WERI-Rb-1 (cell line): ENCODE measurements around the gene CBY1.
"Not testable (repeated sequence)": the region's sequence is repeated elsewhere in the genome, so short reads cannot be mapped to it uniquely, and the experiment has no call there.

Source experiments
- DNase-seq: peaks from one replicate; pipeline ENCODE4 v3.0.0-alpha.2; 2020
- H3K27ac ChIP-seq: fragments of 250-450 bp; sonication (Bioruptor Pico); 2 replicates; pipeline ENCODE4 v1.5.1; 2020; ENCODE audit warnings: mild to moderate bottlenecking, moderate library complexity
- H3K27me3 ChIP-seq: fragments of 250-450 bp; sonication (Bioruptor Pico); 2 replicates; pipeline ENCODE4 v1.5.1; 2021; ENCODE audit warnings: mild to moderate bottlenecking, low read depth, moderate library complexity; ENCODE audit not compliant: insufficient read depth, severe bottlenecking
- H3K36me3 ChIP-seq: fragments of 250-450 bp; sonication (Bioruptor Pico); 2 replicates; pipeline ENCODE4 v1.5.1; 2020; ENCODE audit warnings: mild to moderate bottlenecking, moderate library complexity
- H3K4me3 ChIP-seq: 2 replicates; pipeline ENCODE4 v1.5.1; 2011; ENCODE audit warnings: low read depth, mild to moderate bottlenecking, control low read depth, low read length
- H3K9me3 ChIP-seq: fragments of 250-450 bp; sonication (Bioruptor Pico); 2 replicates; pipeline ENCODE4 v1.5.1; 2021; ENCODE audit warnings: mild to moderate bottlenecking, moderate library complexity; ENCODE audit not compliant: severe bottlenecking
- TF ChIP-seq, protein P1 (sequence below): IDR thresholded peaks from 2 replicates; pipeline ENCODE4 v1.5.1; 2011; ENCODE audit warnings: low read depth, mild to moderate bottlenecking, control low read depth, inconsistent platforms, low read length

The CBY1 gene

DNA sequence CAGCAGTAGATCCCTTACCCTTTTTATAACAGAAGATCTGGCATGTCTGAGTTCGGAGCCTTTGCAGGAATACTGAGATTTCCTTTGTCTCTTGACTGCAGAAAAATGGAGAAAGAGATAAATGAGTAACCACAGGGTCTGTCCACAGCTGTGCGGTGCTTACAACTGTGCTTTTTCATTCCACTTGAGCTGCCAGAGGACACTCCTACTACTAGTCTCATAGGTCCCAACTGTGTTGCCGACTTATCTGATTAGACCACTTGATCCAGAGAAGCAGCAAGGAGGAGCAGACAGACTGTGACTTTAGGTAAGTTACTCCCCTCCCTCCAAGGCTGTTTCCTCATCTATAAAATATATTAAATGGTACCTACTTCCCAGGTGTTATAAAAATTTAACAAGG lies 17.7 kb upstream of the CBY1 start:
- no peak overlapping the region for H3K27ac ChIP-seq
- peaks cover 36% of the 10 kb centered on the region for H3K36me3 ChIP-seq
- no peaks in the 10 kb centered on the region for H3K27me3 ChIP-seq
- no peak for DNase-seq
- TF ChIP-seq, protein P1, sequence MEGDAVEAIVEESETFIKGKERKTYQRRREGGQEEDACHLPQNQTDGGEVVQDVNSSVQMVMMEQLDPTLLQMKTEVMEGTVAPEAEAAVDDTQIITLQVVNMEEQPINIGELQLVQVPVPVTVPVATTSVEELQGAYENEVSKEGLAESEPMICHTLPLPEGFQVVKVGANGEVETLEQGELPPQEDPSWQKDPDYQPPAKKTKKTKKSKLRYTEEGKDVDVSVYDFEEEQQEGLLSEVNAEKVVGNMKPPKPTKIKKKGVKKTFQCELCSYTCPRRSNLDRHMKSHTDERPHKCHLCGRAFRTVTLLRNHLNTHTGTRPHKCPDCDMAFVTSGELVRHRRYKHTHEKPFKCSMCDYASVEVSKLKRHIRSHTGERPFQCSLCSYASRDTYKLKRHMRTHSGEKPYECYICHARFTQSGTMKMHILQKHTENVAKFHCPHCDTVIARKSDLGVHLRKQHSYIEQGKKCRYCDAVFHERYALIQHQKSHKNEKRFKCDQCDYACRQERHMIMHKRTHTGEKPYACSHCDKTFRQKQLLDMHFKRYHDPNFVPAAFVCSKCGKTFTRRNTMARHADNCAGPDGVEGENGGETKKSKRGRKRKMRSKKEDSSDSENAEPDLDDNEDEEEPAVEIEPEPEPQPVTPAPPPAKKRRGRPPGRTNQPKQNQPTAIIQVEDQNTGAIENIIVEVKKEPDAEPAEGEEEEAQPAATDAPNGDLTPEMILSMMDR, result no peak
- no peaks in the 10 kb centered on the region for H3K9me3 ChIP-seq
- H3K4me3 ChIP-seq, result no peak overlapping the region

- no peak overlapping the region for H3K4me3 ChIP-seq
- H3K9me3 ChIP-seq, result no peaks in the 10 kb centered on the region
- TF ChIP-seq, protein P1, result no peak
- H3K36me3 ChIP-seq, result peaks cover 35% of the 10 kb centered on the region
- no peaks in the 10 kb centered on the region for H3K27me3 ChIP-seq
- no peak overlapping the region for H3K27ac ChIP-seq
- DNase-seq, result no peak
Observed at GRCh38 chr22:38641476-38642040, 14.9 kb upstream of the CBY1 start.

DNA sequence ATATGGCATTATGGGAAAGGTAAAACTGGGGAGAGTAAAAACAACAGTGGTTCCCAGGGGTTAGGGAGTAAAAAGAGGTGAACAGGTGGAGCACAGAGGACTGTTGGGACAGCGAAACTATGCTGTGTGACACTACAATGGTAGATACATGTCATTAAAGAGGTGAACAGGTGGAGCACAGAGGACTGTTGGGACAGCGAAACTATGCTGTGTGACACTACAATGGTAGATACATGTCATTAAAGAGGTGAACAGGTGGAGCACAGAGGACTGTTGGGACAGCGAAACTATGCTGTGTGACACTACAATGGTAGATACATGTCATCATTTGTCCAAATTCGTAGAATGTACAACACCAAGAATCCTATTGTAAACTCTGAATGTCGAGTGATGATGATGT lies 12.2 kb upstream of the CBY1 start:
- not testable (repeated sequence) for H3K4me3 ChIP-seq, H3K9me3 ChIP-seq, H3K27ac ChIP-seq, DNase-seq, H3K27me3 ChIP-seq
- peaks cover 26% of the 10 kb centered on the region for H3K36me3 ChIP-seq

DNA sequence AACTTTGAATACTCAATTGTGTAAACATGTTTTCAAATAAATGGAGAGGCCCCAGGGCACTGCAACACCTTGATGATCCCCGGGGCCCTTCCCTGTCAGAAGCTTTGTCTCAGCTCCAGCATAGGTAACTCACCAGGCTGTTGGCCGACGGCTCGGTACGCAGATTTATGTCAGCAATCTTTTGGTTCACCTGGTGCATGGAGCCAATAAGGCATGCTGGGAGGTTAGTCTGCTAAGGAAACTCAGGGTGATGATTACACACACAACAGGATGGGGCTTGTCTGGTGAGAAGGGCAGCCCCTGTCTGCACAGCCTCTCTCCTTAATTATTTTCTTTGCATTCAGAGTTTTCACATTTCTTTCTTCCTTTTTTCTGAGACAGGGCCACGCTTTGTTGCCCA lies 11.0 kb upstream of the CBY1 start:
- Histone ChIP-seq H3K4me3 (no peak overlapping the region), H3K36me3 (peaks cover 31% of the 10 kb centered on the region), H3K27ac (no peak overlapping the region), H3K27me3 (no peaks in the 10 kb centered on the region), H3K9me3 (no peaks in the 10 kb centered on the region)
- TF ChIP-seq, protein P1, result no peak
- DNase-seq, result no peak

DNA sequence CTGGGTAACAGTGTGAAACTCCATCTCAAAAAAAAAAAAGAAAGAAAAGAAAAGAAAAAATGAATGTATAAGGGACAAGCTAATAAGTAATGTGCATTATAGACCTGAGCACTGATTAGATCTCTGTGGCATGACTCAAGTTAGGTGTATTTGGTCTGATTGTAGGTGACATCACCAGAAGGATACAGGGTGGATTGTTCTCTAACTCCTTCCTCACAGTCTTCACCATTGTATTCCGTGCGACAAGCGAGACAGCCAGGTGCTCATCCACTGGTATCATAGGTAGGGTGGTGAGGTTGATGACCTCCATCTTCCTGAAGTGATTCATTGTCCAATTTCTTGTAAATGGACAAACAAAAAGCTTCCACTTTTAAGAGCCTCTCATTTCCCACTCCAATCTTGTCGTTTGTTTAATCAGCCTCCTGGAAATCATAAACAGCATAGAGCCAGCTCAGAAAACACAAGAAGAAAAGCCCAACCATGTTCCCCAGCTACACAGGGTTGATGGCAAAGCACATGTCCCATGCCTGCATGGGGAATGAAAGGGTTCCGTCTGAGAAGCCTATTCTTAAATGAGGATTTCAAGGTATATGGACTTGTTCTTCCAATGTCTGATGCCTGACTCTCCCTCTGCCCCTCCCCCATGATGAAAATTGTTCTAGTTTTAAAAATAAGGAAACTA lies 6.5 kb upstream of the CBY1 start:
- H3K4me3 ChIP-seq, result no peak overlapping the region
- no peaks in the 10 kb centered on the region for H3K9me3 ChIP-seq
- DNase-seq, result no peak
- H3K27me3 ChIP-seq, result no peaks in the 10 kb centered on the region
- H3K27ac ChIP-seq, result no peak overlapping the region
- peaks cover 17% of the 10 kb centered on the region for H3K36me3 ChIP-seq
- TF ChIP-seq, protein P1, result no peak

DNA sequence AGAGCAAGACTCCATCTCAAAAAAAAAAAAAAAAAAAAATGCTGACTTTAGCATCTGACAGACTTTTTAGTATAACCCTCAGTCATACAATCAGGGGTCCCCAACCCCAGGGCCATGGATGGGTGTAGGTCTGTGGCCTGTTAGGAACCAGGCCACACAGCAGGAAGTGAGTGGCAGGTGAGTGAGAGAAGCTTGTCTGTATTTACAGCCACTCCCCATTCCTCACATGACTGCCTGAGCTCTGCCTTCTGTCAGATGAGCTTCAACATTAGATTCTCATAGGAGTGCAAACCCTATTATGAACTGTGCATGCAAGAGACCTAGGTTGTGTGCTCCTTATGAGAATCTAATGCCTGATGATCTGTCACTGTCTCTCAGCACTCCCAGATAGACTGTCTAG lies 3.6 kb upstream of the CBY1 start:
- TF ChIP-seq, protein P1, result no peak
- no peak for DNase-seq
- Histone ChIP-seq H3K27me3 (no peaks in the 10 kb centered on the region), H3K4me3 (no peak overlapping the region), H3K9me3 (no peaks in the 10 kb centered on the region), H3K36me3 (peaks cover 11% of the 10 kb centered on the region), H3K27ac (no peak overlapping the region)
